HEK293 (cell line): ENCODE measurements around the gene ZNF605.

ENCODE experiments used
- GLI4 ChIP-seq: fragments of 450-650 bp; formaldehyde crosslinking; IDR thresholded peaks from 2 replicates; pipeline ENCODE4 v1.5.1; 2016; ENCODE audit warnings: missing biosample characterization, missing genetic modification characterization
- KLF9 ChIP-seq: fragments of 450-650 bp; formaldehyde crosslinking; IDR thresholded peaks from 2 replicates; pipeline ENCODE4 v1.5.1; 2016; ENCODE audit warnings: missing biosample characterization, missing genetic modification characterization, low read depth
- ZNF169 ChIP-seq: fragments of 450-650 bp; formaldehyde crosslinking; IDR thresholded peaks from 2 replicates; pipeline ENCODE4 v1.5.1; 2016; ENCODE audit warnings: missing biosample characterization, missing genetic modification characterization
- ZNF175 ChIP-seq: fragments of 450-650 bp; formaldehyde crosslinking; IDR thresholded peaks from 2 replicates; pipeline ENCODE4 v1.5.1; 2016; ENCODE audit warnings: missing biosample characterization, missing genetic modification characterization
- ZNF19 ChIP-seq: fragments of 450-650 bp; formaldehyde crosslinking; IDR thresholded peaks from 2 replicates; pipeline ENCODE4; 2016; ENCODE audit warnings: missing biosample characterization, missing genetic modification characterization, low read depth
- ZNF202 ChIP-seq: fragments of 450-650 bp; formaldehyde crosslinking; IDR thresholded peaks from 2 replicates; pipeline ENCODE4 v1.5.1; 2016; ENCODE audit warnings: missing biosample characterization, missing genetic modification characterization, borderline replicate concordance
- ZNF23 ChIP-seq: fragments of 450-650 bp; formaldehyde crosslinking; IDR thresholded peaks from 2 replicates; pipeline ENCODE4 v1.5.1; 2016; ENCODE audit warnings: missing biosample characterization, missing genetic modification characterization, borderline replicate concordance
- ZNF324 ChIP-seq: fragments of 450-650 bp; formaldehyde crosslinking; IDR thresholded peaks from 2 replicates; pipeline ENCODE4 v1.5.1; 2016; ENCODE audit warnings: missing biosample characterization, missing genetic modification characterization
- ZNF391 ChIP-seq: fragments of 450-650 bp; formaldehyde crosslinking; IDR thresholded peaks from 2 replicates; pipeline ENCODE4 v1.5.1; 2016; ENCODE audit warnings: low read depth, missing biosample characterization, missing genetic modification characterization, borderline replicate concordance
- ZNF394 ChIP-seq: fragments of 450-650 bp; formaldehyde crosslinking; IDR thresholded peaks from 2 replicates; pipeline ENCODE4 v1.5.1; 2016; ENCODE audit warnings: missing biosample characterization, missing genetic modification characterization, mild to moderate bottlenecking, moderate library complexity, borderline replicate concordance
- ZNF610 ChIP-seq: fragments of 450-650 bp; formaldehyde crosslinking; IDR thresholded peaks from 2 replicates; pipeline ENCODE4 v1.5.1; 2016; ENCODE audit warnings: missing biosample characterization, missing genetic modification characterization, borderline replicate concordance
- ZNF623 ChIP-seq: fragments of 450-650 bp; formaldehyde crosslinking; IDR thresholded peaks from 2 replicates; pipeline ENCODE4 v1.5.1; 2016; ENCODE audit warnings: missing biosample characterization, missing genetic modification characterization
- ZNF664 ChIP-seq: fragments of 450-650 bp; formaldehyde crosslinking; IDR thresholded peaks from 2 replicates; pipeline ENCODE4 v1.5.1; 2016; ENCODE audit warnings: missing biosample characterization, missing genetic modification characterization
- ZNF677 ChIP-seq: fragments of 450-650 bp; IDR thresholded peaks from 2 replicates; pipeline ENCODE4 v1.5.0; 2018; ENCODE audit warnings: missing biosample characterization, mild to moderate bottlenecking, missing genetic modification characterization, moderate library complexity
- ZNF701 ChIP-seq: fragments of 450-650 bp; formaldehyde crosslinking; IDR thresholded peaks from 2 replicates; pipeline ENCODE4 v1.5.1; 2016; ENCODE audit warnings: missing biosample characterization, missing genetic modification characterization
- ZSCAN30 ChIP-seq: fragments of 450-650 bp; IDR thresholded peaks from 2 replicates; pipeline ENCODE4 v1.5.1; 2018; ENCODE audit warnings: missing biosample characterization, mild to moderate bottlenecking, missing genetic modification characterization, moderate library complexity
- TF ChIP-seq, protein P1 (sequence below): fragments of 450-650 bp; formaldehyde crosslinking; IDR thresholded peaks from 2 replicates; pipeline ENCODE4 v1.5.1; 2017; ENCODE audit warnings: missing biosample characterization, missing genetic modification characterization
- TF ChIP-seq, protein P2 (sequence below): fragments of 450-650 bp; formaldehyde crosslinking; IDR thresholded peaks from 2 replicates; pipeline ENCODE4 v1.5.1; 2016; ENCODE audit warnings: missing biosample characterization, missing genetic modification characterization
- TF ChIP-seq, protein P3 (sequence below): fragments of 450-650 bp; formaldehyde crosslinking; conservative IDR thresholded peaks from 2 replicates; pipeline ENCODE4 v1.5.1; 2016; ENCODE audit warnings: low read depth, missing biosample characterization, missing genetic modification characterization
- TF ChIP-seq, protein P4 (sequence below): sonication (generic); formaldehyde crosslinking; IDR thresholded peaks from 2 replicates; pipeline ENCODE4 v1.8.1; 2022; ENCODE audit warnings: mild to moderate bottlenecking, moderate library complexity, missing genetic modification reagents
- TF ChIP-seq, protein P5 (sequence below): fragments of 450-650 bp; formaldehyde crosslinking; IDR thresholded peaks from 2 replicates; pipeline ENCODE4 v1.5.1; 2016; ENCODE audit warnings: missing biosample characterization, missing genetic modification characterization
- TF ChIP-seq, protein P6 (sequence below): fragments of 450-650 bp; formaldehyde crosslinking; IDR thresholded peaks from 2 replicates; pipeline ENCODE4 v1.5.1; 2017; ENCODE audit warnings: missing biosample characterization, missing genetic modification characterization
- TF ChIP-seq, protein P7 (sequence below): fragments of 450-650 bp; formaldehyde crosslinking; IDR thresholded peaks from 2 replicates; pipeline ENCODE4 v1.5.1; 2016; ENCODE audit warnings: missing biosample characterization, missing genetic modification characterization

ZNF605 gene

DNA sequence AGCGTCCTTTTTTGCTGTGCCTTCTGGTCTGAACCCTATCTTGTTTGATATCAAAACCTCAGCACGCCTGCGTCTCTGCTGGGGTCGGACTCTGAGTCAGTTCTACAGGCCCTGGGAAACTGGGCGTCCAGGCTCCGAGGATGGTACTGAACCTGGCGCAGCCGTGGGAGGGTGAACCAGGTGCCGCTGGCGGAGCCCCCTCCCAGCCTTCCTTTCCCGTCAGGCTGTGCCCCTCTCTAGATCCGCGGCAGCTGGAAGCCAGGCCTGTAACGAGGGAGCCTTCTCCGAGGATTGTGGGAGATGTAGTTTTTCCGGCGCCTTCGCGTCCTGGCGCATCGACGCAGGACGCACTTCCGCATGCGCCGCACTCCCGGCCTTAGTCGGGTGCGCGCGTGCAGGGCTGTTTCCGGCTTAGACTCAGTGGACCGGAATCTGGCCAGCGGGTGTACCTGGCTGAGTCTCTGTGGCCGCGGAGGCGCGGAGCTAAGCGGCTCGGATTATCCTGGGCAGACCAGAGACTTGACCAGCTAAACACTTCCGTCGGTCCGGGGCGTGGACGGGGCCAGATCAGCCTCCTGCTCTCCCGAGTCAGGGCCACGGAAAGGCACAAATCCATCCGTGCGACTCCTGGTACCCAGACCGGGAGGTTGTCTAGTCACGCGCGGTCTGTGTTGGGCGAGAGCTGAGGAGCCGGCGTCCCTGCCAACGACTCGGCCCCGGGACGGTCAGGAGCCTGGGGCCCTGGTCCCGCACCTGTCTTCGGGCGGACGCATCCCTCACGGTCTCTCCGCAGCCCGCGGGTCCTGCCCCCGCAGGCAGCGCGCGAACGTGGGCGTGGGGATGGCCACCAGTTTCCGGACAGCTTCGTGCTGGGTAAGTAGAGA, 30.1 kb upstream of the ZNF605 start, which contains the start of gene ZNF26 (continued):
- TF ChIP-seq ZNF623 (tag by site-specific recombination) (no peak), ZNF202 (no peak), ZSCAN30 (no peak), ZNF664 (no peak), GLI4 (tag by site-specific recombination) (no peak), ZNF391 (tag by site-specific recombination) (no peak), ZNF394 (tag by site-specific recombination) (peak; percentile 48; the same call in 1 of the 2 replicates), ZNF610 (tag by site-specific recombination) (peak; percentile 25; the same call in 1 of the 2 replicates), KLF9 (tag by site-specific recombination) (peak; percentile 44; the same call in 1 of the 2 replicates), ZNF169 (tag by site-specific recombination) (peak; percentile 53; the same call in 1 of the 2 replicates), ZNF19 (tag by site-specific recombination) (no peak), ZNF175 (no peak), ZNF677 (tag by site-specific recombination) (no peak), ZNF324 (tag by site-specific recombination) (no peak; the same call in 1 of the 2 replicates), ZNF701 (no peak), ZNF23 (tag by site-specific recombination) (no peak)
- TF ChIP-seq, protein P1, sequence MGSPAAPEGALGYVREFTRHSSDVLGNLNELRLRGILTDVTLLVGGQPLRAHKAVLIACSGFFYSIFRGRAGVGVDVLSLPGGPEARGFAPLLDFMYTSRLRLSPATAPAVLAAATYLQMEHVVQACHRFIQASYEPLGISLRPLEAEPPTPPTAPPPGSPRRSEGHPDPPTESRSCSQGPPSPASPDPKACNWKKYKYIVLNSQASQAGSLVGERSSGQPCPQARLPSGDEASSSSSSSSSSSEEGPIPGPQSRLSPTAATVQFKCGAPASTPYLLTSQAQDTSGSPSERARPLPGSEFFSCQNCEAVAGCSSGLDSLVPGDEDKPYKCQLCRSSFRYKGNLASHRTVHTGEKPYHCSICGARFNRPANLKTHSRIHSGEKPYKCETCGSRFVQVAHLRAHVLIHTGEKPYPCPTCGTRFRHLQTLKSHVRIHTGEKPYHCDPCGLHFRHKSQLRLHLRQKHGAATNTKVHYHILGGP = no peak
- TF ChIP-seq, protein P2, sequence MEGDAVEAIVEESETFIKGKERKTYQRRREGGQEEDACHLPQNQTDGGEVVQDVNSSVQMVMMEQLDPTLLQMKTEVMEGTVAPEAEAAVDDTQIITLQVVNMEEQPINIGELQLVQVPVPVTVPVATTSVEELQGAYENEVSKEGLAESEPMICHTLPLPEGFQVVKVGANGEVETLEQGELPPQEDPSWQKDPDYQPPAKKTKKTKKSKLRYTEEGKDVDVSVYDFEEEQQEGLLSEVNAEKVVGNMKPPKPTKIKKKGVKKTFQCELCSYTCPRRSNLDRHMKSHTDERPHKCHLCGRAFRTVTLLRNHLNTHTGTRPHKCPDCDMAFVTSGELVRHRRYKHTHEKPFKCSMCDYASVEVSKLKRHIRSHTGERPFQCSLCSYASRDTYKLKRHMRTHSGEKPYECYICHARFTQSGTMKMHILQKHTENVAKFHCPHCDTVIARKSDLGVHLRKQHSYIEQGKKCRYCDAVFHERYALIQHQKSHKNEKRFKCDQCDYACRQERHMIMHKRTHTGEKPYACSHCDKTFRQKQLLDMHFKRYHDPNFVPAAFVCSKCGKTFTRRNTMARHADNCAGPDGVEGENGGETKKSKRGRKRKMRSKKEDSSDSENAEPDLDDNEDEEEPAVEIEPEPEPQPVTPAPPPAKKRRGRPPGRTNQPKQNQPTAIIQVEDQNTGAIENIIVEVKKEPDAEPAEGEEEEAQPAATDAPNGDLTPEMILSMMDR (tag by site-specific recombination) = no peak
- TF ChIP-seq, protein P3, sequence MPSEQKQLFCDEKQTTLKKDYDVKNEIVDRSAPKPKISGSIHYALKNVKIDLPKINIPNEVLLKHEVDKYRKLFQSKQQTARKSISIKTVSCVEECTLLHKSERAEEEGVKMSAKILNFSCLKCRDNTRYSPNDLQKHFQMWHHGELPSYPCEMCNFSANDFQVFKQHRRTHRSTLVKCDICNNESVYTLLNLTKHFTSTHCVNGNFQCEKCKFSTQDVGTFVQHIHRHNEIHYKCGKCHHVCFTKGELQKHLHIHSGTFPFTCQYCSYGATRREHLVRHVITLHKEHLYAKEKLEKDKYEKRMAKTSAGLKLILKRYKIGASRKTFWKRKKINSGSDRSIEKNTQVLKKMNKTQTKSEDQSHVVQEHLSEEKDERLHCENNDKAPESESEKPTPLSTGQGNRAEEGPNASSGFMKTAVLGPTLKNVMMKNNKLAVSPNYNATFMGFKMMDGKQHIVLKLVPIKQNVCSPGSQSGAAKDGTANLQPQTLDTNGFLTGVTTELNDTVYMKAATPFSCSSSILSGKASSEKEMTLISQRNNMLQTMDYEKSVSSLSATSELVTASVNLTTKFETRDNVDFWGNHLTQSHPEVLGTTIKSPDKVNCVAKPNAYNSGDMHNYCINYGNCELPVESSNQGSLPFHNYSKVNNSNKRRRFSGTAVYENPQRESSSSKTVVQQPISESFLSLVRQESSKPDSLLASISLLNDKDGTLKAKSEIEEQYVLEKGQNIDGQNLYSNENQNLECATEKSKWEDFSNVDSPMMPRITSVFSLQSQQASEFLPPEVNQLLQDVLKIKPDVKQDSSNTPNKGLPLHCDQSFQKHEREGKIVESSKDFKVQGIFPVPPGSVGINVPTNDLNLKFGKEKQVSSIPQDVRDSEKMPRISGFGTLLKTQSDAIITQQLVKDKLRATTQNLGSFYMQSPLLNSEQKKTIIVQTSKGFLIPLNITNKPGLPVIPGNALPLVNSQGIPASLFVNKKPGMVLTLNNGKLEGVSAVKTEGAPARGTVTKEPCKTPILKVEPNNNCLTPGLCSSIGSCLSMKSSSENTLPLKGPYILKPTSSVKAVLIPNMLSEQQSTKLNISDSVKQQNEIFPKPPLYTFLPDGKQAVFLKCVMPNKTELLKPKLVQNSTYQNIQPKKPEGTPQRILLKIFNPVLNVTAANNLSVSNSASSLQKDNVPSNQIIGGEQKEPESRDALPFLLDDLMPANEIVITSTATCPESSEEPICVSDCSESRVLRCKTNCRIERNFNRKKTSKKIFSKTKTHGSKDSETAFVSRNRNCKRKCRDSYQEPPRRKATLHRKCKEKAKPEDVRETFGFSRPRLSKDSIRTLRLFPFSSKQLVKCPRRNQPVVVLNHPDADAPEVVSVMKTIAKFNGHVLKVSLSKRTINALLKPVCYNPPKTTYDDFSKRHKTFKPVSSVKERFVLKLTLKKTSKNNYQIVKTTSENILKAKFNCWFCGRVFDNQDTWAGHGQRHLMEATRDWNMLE = peak; percentile 99
- TF ChIP-seq, protein P4, sequence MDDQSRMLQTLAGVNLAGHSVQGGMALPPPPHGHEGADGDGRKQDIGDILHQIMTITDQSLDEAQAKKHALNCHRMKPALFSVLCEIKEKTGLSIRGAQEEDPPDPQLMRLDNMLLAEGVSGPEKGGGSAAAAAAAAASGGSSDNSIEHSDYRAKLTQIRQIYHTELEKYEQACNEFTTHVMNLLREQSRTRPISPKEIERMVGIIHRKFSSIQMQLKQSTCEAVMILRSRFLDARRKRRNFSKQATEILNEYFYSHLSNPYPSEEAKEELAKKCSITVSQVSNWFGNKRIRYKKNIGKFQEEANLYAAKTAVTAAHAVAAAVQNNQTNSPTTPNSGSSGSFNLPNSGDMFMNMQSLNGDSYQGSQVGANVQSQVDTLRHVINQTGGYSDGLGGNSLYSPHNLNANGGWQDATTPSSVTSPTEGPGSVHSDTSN (CRISPR knock-in tag) = peak; percentile 48; the same call in 1 of the 2 replicates
- TF ChIP-seq, protein P5, sequence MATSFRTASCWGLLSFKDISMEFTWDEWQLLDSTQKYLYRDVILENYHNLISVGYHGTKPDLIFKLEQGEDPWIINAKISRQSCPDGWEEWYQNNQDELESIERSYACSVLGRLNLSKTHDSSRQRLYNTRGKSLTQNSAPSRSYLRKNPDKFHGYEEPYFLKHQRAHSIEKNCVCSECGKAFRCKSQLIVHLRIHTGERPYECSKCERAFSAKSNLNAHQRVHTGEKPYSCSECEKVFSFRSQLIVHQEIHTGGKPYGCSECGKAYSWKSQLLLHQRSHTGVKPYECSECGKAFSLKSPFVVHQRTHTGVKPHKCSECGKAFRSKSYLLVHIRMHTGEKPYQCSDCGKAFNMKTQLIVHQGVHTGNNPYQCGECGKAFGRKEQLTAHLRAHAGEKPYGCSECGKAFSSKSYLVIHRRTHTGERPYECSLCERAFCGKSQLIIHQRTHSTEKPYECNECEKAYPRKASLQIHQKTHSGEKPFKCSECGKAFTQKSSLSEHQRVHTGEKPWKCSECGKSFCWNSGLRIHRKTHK (tag by site-specific recombination) = no peak
- TF ChIP-seq, protein P6, sequence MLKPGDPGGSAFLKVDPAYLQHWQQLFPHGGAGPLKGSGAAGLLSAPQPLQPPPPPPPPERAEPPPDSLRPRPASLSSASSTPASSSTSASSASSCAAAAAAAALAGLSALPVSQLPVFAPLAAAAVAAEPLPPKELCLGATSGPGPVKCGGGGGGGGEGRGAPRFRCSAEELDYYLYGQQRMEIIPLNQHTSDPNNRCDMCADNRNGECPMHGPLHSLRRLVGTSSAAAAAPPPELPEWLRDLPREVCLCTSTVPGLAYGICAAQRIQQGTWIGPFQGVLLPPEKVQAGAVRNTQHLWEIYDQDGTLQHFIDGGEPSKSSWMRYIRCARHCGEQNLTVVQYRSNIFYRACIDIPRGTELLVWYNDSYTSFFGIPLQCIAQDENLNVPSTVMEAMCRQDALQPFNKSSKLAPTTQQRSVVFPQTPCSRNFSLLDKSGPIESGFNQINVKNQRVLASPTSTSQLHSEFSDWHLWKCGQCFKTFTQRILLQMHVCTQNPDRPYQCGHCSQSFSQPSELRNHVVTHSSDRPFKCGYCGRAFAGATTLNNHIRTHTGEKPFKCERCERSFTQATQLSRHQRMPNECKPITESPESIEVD = no peak
- TF ChIP-seq, protein P7, sequence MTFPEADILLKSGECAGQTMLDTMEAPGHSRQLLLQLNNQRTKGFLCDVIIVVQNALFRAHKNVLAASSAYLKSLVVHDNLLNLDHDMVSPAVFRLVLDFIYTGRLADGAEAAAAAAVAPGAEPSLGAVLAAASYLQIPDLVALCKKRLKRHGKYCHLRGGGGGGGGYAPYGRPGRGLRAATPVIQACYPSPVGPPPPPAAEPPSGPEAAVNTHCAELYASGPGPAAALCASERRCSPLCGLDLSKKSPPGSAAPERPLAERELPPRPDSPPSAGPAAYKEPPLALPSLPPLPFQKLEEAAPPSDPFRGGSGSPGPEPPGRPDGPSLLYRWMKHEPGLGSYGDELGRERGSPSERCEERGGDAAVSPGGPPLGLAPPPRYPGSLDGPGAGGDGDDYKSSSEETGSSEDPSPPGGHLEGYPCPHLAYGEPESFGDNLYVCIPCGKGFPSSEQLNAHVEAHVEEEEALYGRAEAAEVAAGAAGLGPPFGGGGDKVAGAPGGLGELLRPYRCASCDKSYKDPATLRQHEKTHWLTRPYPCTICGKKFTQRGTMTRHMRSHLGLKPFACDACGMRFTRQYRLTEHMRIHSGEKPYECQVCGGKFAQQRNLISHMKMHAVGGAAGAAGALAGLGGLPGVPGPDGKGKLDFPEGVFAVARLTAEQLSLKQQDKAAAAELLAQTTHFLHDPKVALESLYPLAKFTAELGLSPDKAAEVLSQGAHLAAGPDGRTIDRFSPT (tag by site-specific recombination) = no peak
